Stimulated activated CD4-positive, alpha-beta T cell treated with anti-CD3 and anti-CD28 coated beads, Interleukin-12 subunit alpha, Interleukin-12 subunit beta, amount 100 ng/mL, for 4 hours (primary cell): ENCODE results near the gene CALML4.
A peak's percentile ranks its signal among the peaks of the same experiment; 100 is the strongest.
"Not testable (repeated sequence)": the region's sequence is repeated elsewhere in the genome, so short reads cannot be mapped to it uniquely, and the experiment has no call there.

Source experiments
- DNase-seq: peaks from one replicate; pipeline ENCODE4 v3.0.0-alpha.2; 2020

Gene CALML4

GRCh38 chr15:68224546-68225250 lies 19.6 kb upstream of the CALML4 start:
- DNase-seq: no peak

DNA sequence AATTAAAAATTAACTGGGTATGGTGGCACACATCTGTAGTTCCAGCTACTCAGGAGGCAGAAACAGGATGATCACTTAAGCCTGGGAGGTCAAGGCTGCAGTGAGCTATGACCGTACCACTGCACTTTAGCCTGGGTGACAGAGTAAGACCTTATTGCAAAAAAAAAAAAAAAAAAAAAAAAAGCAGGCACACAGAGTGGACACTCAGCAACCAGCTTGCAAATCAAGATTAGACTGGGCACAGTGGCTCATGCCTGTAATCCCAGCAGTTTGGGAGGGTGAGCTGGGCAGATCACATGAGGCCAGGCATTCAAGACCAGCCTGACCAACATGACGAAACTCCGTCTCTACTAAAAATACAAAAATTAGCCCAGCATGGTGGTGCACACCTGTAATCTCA lies 19.0 kb upstream of the CALML4 start:
- DNase-seq: no peak

- DNase-seq: no peak
These were observed 18.0 kb upstream of the CALML4 start for GRCh38 chr15:68223171-68223570.

GRCh38 chr15:68222432-68222743 lies 17.3 kb upstream of the CALML4 start:
- not testable (repeated sequence) for DNase-seq

GRCh38 chr15:68221530-68222431 lies 16.6 kb upstream of the CALML4 start:
- not testable (repeated sequence) for DNase-seq

GRCh38 chr15:68220967-68221366 lies 15.8 kb upstream of the CALML4 start:
- DNase-seq: no peak

DNA sequence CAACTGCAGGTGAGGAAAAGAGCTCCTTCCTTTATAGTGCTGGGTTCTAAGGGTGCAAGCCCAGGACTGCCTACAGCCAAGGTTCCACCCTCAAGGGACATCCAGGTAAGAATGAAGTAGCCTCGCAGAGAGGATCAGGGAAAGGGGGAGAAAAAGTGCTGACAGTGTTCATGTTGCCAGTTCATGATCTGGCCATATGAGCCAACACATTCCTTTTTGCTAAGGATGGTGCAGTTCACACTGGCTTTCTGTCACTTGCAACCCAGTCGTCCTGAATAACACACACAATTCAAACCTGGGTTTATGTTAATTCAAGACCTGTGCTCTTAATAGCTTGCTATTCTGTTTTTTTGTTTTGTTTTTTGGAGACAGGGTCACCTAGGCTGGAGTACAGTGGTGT lies 15.4 kb upstream of the CALML4 start:
- no peak for DNase-seq

DNA sequence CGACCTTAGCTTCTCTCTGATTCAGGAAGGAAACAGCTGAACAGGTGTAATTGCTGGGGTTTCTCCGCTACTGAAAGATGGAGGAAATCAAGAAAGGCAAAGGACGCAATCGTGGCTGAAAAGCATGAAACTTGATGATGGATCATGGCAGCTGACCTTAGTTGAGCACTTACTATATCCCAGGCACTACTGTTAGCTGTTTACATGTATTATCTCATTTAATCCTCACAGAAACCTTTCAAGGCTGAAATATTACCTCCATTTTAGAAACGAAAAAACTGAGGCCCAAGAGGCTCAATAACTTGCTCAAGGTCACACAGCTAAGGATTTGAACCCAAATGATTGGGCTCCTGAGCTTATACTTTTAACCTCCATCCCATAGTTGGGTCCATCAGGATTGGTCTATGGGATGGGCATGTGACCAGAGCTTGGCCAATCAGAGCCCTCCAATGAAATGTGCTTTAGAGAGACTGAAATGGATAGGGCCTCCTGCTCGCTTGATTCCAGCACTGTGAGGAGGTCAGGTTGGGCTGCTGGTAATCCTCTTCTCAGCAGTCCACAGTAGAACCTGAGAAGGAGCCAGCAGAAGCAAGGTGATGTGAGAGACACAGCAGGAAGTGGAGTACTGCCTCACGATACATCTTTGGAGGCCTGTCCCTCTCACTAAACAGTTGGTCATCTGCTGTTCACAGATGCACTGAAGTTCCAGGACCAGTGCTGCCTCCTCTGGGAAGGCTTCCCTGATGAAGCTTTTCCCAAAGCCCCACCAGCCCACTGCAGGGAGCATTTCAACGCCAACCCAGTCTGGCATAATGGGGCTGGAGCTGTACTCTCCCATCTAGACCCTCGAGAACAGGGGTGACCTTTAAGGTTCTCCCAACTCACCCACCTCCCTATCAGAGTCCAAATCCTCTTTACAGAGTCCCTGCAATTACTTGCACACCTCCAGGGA lies 14.0 kb upstream of the CALML4 start:
- DNase-seq: no peak

GRCh38 chr15:68218331-68218730 lies 13.2 kb upstream of the CALML4 start:
- no peak for DNase-seq

- DNase-seq: no peak
These were observed 12.2 kb upstream of the CALML4 start for GRCh38 chr15:68217341-68217740.

DNA sequence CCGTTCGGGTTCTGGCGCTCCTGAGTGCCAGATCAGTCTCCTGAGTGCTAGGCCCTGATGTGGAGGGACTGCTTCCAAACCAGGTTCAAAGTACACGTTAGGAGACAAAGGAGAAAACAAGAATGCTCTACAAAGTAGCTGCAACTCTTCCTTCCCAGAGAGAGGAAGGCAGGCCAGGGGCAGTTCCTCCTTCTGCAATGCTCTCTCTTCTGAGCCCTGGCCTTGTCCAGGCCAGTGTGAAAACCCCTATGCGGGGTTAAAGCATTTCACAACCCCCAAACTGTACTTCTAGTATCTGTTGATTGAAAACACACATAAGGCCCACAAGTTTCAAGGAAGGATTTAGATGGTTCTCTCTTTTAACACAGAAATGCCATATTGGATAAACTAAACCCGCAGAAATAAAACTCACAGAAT lies 9.7 kb upstream of the CALML4 start:
- no peak for DNase-seq

GRCh38 chr15:68213991-68214837 lies 9.1 kb upstream of the CALML4 start:
- DNase-seq: no peak

DNA sequence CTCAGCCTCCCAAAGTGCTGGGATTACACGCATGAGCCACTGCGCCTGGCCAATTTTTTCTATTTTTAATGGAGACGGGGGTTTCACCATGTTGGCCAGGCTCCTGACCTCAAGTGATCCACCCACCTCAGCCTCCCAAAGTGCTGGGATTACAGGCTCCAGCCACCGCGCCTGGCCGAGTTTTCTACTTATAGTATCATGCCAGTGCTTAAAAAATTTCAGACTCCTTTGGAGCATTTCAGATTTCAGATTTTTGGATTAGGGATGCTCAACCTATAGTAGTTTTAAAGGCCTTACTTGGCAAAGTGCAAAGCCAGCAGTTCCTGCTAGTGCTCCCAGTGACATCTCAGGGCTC lies 8.3 kb upstream of the CALML4 start:
- DNase-seq: not testable (repeated sequence)

- no peak for DNase-seq
These were observed 6.7 kb upstream of the CALML4 start for GRCh38 chr15:68211656-68212320.

DNA sequence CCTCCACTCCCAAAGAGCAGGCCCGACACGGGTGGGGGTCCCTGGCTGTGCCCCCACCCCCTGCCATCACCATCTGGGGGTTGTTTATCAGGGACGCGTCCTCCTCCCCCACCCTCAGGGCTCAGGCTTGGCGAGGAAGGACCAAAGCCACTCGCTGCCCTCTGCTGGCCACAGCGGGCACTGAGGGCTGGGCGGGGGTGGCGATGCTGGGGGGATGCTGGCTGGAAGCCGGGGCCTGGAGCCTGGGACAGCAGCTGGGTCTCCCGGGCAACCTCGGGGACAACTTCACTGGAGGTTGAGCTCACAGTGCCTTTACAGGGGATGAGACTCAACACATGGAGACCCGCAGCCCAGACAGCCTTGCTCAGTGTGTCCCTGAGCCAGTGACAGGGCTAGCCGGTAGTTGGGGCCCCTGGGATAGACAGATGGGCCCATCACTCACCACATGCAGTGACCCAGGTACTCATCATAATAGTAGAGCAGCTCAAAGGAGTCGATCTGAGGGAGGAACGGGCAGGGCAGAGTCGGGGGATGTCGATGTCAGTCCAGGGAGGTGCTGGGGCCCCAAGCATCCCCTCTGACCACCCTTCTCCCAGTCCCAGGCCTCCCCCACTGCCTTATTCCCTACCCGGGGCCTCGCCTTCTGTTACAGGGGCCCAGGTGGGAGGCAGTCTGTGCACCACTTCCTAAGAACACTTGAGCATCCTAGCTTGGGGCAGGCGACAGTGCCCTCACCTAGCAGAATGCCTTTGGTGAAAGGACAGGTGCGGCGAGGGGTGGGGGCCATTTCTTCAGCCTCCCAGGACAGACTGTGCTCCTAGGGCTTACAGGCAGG lies 5.9 kb upstream of the CALML4 start:
- DNase-seq: peak; percentile 56

DNA sequence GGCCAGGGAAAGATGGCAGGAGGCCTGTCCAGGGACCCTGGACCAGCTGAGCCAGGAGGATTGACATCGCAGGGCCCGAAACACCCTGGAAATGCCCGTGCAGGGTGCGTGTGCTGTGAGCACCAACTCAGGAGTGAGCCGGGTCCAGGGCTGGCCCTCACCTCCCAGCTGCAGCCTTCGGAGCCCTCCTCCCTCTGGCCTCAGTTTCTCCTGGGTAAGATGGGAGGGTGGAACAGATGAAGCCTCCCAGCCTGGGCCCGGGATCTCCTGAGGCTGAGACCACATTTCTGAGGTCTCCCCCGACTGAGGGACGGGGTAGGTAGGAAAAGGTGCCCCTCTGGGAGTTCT lies 5.3 kb upstream of the CALML4 start:
- no peak for DNase-seq

- peak; percentile 33 for DNase-seq
These were observed 4.7 kb upstream of the CALML4 start for GRCh38 chr15:68209735-68210408.

DNA sequence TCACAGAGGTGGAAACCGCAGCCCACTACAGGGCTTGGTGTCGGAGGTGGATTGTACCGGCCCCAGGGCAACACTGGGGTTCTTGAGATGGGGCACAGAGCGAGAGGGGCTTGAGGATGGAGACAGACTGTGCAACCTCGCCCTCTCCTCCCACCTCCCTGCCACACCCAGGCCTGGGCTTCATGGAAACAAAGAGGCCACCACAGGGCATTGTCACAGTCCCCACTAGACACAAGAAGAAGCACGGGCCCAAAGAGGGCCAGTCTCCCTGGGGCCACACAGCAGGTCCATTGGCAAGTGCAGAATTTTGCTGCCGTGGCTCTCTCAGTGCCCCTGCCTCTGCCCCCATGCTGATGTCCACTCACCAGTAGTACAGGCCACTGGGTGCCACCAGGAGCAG lies 4.1 kb upstream of the CALML4 start:
- DNase-seq: no peak

GRCh38 chr15:68208636-68209240 lies 3.6 kb upstream of the CALML4 start:
- DNase-seq: no peak

DNA sequence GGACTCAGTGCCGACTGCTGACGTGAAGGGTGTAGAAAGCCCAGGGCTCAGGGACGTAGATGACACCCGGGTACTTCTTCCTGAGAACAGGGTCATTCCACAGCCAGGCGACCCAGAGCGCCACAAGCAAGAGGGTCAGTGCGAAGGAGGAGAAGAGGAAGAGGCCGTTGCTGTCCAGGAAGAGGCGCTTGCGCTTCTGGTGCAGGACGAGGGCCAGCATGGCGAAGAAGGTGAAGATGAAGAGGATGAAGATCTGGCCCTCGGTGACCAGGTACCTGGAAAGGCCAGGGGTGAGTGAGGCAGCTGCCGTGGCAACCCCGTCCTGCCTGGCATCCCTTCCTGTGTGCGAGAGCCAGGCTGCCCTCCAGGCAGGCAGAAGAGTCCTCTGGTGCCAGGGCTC lies 3.0 kb upstream of the CALML4 start:
- DNase-seq: no peak
